Calu3 (cell line): ENCODE data around the gene TET2. TPM values are rescaled to one million over a fixed set of nuclear protein-coding genes. Genes with fewer than 3 reads are reported as not detected.

Experiments
- BruUV-seq: library from RNA; stranded (reverse); fragments of 400-500 nt; replicated peaks from 2 replicates; lab custom pipeline; 2021; lab: Mats Ljungman, UMichigan
- CTCF ChIA-PET: fragments of 300-600 bp; sonication (Branson Sonifier 250); formaldehyde crosslinking; loops from one replicate; lab custom pipeline; 2022; ENCODE audit warnings: antibody characterized with exemption; lab: Charles Lee
- DNase-seq: peaks from one replicate; pipeline ENCODE4 v3.0.0; 2022
- H3K27ac Mint-ChIP-seq: one replicate; pipeline ENCODE4 v1.8.0; 2022; ENCODE audit warnings: mixed read lengths; ENCODE audit not compliant: unreplicated experiment
- H3K27me3 Mint-ChIP-seq: one replicate; pipeline ENCODE4 v1.8.0; 2022; ENCODE audit warnings: mixed read lengths; ENCODE audit not compliant: unreplicated experiment
- H3K36me3 Mint-ChIP-seq: one replicate; pipeline ENCODE4 v1.8.0; 2022; ENCODE audit warnings: mild to moderate bottlenecking, moderate library complexity, mixed read lengths; ENCODE audit not compliant: insufficient read depth, unreplicated experiment
- H3K4me1 Mint-ChIP-seq: one replicate; pipeline ENCODE4 v1.8.0; 2022; ENCODE audit warnings: mild to moderate bottlenecking, low read depth, mixed read lengths; ENCODE audit not compliant: unreplicated experiment
- H3K4me3 Mint-ChIP-seq: one replicate; pipeline ENCODE4 v1.8.0; 2022; ENCODE audit warnings: mild to moderate bottlenecking, low read depth, moderate library complexity, mixed read lengths; ENCODE audit not compliant: unreplicated experiment
- H3K9me3 Mint-ChIP-seq: one replicate; pipeline ENCODE4 v1.8.0; 2022; ENCODE audit warnings: low read depth, mixed read lengths; ENCODE audit not compliant: unreplicated experiment
- CTCF ChIP-seq: fragments of 200-600 bp; IDR thresholded peaks from one replicate; pipeline ENCODE4 v1.8.0; 2022; ENCODE audit warnings: antibody characterized with exemption; ENCODE audit not compliant: unreplicated experiment
- intact Hi-C: fragments of 100-400 bp; cut with micrococcal nuclease; formaldehyde crosslinking; loops from one replicate; pipeline ENCODE4 v1.10.0; 2022; ENCODE audit not compliant: unreplicated experiment
- total RNA-seq: library from RNA; stranded (reverse); gene quantifications from 2 replicates; pipeline ENCODE4 v1.2.3, GENCODE V29; 2022

Gene TET2
- total RNA-seq, 1 experiment from 2014 or later, result 19.2 TPM

DNA sequence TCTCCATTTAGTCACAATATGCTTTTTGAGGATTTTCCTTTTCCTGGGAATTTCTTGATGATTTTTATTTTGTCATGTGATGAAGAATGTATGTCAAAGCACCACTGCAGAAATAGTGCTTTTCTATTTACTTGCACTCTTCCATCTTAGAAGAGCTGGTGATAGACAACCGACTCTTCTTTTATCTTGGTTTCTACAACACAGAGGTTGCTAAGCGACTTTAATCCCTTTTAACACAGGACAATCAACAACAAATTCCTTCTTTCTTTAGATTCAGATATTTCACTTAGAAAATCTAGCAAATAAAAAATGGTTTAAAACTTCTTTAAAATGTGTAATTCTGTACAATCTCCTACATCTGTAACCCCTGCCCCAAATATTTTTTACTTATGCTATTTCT lies 34.6 kb downstream of the TET2 start:
- Mint-ChIP-seq H3K4me3 (no peak overlapping the region), H3K27ac (no peak overlapping the region), H3K9me3 (no peaks in the 10 kb centered on the region), H3K27me3 (no peaks in the 10 kb centered on the region), H3K36me3 (no peaks in the 10 kb centered on the region), H3K4me1 (peaks cover 8% of the 10 kb centered on the region)
- intact Hi-C loops, result no loop called here
- no TSS peak for BruUV-seq
- DNase-seq, result no peak
- no peak for TF ChIP-seq CTCF
- CTCF ChIA-PET, result no interaction called here

- no TSS peak for BruUV-seq
- DNase-seq, result no peak
- H3K27ac Mint-ChIP-seq, result no peak overlapping the region
- no peaks in the 10 kb centered on the region for H3K9me3 Mint-ChIP-seq
- peaks cover 8% of the 10 kb centered on the region for H3K4me1 Mint-ChIP-seq
- H3K4me3 Mint-ChIP-seq, result no peak overlapping the region
- no peaks in the 10 kb centered on the region for H3K36me3 Mint-ChIP-seq
- CTCF ChIA-PET, result no interaction called here
- TF ChIP-seq CTCF, result no peak
- H3K27me3 Mint-ChIP-seq, result no peaks in the 10 kb centered on the region
- intact Hi-C loops, result no loop called here
These were observed 35.5 kb downstream of the TET2 start for GRCh38 chr4:105182211-105182610.

GRCh38 chr4:105184316-105184980 lies 37.8 kb downstream of the TET2 start:
- no TSS peak for BruUV-seq
- no peak overlapping the region for H3K4me3 Mint-ChIP-seq
- no peaks in the 10 kb centered on the region for H3K36me3 Mint-ChIP-seq
- intact Hi-C loops, result no loop called here
- H3K27ac Mint-ChIP-seq, result no peak overlapping the region
- H3K27me3 Mint-ChIP-seq, result no peaks in the 10 kb centered on the region
- CTCF ChIA-PET, result no interaction called here
- no peak for TF ChIP-seq CTCF
- no peaks in the 10 kb centered on the region for H3K9me3 Mint-ChIP-seq
- peaks cover 8% of the 10 kb centered on the region for H3K4me1 Mint-ChIP-seq
- no peak for DNase-seq

GRCh38 chr4:105186701-105187161 lies 40.1 kb downstream of the TET2 start:
- CTCF ChIA-PET, result interaction anchor here (0.7 to 1.1 kb wide), 3 partner anchors 15 to 33 kb away, joined by 3 to 8 read pairs (median 4); no protein-coding TSS in a partner anchor
- Mint-ChIP-seq H3K27ac (no peak overlapping the region), H3K4me3 (no peak overlapping the region), H3K27me3 (no peaks in the 10 kb centered on the region), H3K36me3 (no peaks in the 10 kb centered on the region), H3K4me1 (peaks cover 12% of the 10 kb centered on the region), H3K9me3 (no peaks in the 10 kb centered on the region)
- intact Hi-C loops, result no loop called here
- BruUV-seq, result no TSS peak
- DNase-seq, result no peak
- TF ChIP-seq CTCF, result no peak
